Type B pancreatic cell (in vitro differentiated cells): ENCODE data around the gene PCMT1. TPM values are rescaled to one million over a fixed set of nuclear protein-coding genes. Genes with fewer than 3 reads are reported as not detected.

ENCODE experiments used
- DNase-seq: peaks from one replicate; pipeline ENCODE4 v3.0.0; 2021; ENCODE audit warnings: mixed read lengths; ENCODE audit not compliant: unreplicated experiment; ENCODE audit errors: extremely low spot score
- H3K27ac Mint-ChIP-seq: 2 replicates; pipeline ENCODE4 v1.8.0; 2021; ENCODE audit warnings: mild to moderate bottlenecking, mixed read lengths
- H3K27me3 Mint-ChIP-seq: 2 replicates; pipeline ENCODE4 v1.8.0; 2021; ENCODE audit warnings: mixed read lengths
- H3K36me3 Mint-ChIP-seq: 2 replicates; pipeline ENCODE4 v1.8.0; 2021; ENCODE audit warnings: mixed read lengths
- H3K4me1 Mint-ChIP-seq: one replicate; pipeline ENCODE4 v1.8.0; 2021; ENCODE audit warnings: mixed read lengths; ENCODE audit not compliant: unreplicated experiment
- H3K4me3 Mint-ChIP-seq: 2 replicates; pipeline ENCODE4 v1.8.0; 2021; ENCODE audit warnings: mild to moderate bottlenecking, mixed read lengths
- H3K9me3 Mint-ChIP-seq: 2 replicates; pipeline ENCODE4 v1.8.0; 2021; ENCODE audit warnings: mixed read lengths
- CTCF ChIP-seq: fragments of 200-600 bp; sonication (generic); conservative IDR thresholded peaks from 2 replicates; pipeline ENCODE4 v1.5.0; 2021; ENCODE audit warnings: antibody characterized with exemption, mild to moderate bottlenecking
- total RNA-seq: library from RNA; stranded (reverse); gene quantifications from 2 replicates; pipeline ENCODE4 v1.2.1, GENCODE V29; 2021; ENCODE audit warnings: low replicate concordance

Gene PCMT1
- total RNA-seq, 1 donor from 2014 or later = 61.2 TPM

DNA sequence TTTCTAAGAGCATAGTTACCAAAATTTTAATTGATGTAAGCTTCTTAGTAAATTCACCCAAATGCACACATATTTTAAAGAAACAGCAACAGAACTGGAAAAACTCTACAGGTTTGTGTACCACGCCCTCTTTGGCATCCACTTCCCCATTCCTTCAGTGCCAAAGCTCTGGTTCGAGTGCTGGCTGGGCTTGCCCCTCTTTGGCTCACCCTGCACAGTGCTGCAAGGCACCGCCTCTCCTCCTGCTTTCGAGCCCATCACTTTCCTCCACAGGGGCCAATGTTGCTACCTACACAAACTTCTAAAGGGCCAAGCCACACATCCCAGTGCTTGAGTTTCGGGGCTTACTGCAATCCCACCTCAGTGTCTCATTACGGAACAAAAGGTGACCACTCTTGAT, 105.0 kb downstream of the PCMT1 start:
- no peak for DNase-seq
- Mint-ChIP-seq H3K4me3 (peak overlapping the region; percentile 63), H3K27ac (peak overlapping the region; percentile 99), H3K36me3 (peaks cover 14% of the 10 kb centered on the region), H3K9me3 (no peaks in the 10 kb centered on the region), H3K4me1 (peaks cover 26% of the 10 kb centered on the region), H3K27me3 (no peaks in the 10 kb centered on the region)
- no peak for TF ChIP-seq CTCF

DNA sequence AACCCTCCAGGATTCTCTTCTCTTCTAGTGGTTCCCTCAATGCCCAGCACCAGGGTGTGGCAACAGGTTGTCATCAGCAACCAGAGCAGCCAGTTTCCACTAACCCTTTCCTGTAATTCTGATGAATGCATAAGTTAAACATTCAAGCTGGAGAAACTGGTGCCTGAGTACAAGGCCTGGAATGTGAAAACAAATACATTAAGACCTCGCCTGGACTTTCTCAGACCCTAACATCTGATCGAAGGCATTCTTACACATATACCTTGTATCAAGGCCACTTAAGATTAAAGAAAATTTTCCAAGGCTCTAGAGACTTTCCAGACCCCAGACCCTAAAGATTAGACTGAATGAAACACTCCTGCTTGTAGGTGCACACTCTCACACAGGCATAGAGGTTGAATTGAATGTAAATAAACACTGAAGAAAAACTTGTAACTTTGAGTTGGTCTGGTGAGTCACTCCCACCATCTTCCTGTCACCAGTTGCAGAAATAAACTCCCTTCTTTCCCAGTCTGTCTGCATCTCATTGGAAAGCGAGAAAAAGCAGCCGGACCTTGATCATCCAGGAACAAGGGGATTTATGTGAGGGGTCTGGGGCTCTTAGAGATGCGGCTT, 105.6 kb downstream of the PCMT1 start:
- H3K4me1 Mint-ChIP-seq = peaks cover 26% of the 10 kb centered on the region
- peak overlapping the region; percentile 63 for H3K4me3 Mint-ChIP-seq
- no peak for TF ChIP-seq CTCF
- no peaks in the 10 kb centered on the region for H3K9me3 Mint-ChIP-seq
- no peak for DNase-seq
- peaks cover 14% of the 10 kb centered on the region for H3K36me3 Mint-ChIP-seq
- H3K27me3 Mint-ChIP-seq = no peaks in the 10 kb centered on the region
- H3K27ac Mint-ChIP-seq = peak overlapping the region; percentile 99

DNA sequence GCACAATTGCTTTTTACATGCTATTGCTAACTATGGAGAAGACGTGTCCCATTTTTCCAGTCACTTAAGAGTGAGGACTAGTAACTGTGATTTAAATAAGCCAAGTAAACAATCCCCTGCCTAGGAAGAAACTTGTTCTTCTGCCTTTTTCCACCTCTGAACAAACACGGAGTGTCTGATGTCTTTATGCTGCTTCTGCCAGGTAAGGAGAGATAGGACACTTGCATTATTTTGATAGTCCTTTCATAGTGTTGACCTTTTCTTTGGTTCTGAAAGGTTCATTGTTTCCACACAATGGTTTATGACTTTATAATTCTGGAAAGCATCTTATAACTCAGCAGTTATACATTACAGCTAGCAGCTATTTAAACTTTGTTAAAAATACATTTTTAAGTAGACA, 106.2 kb downstream of the PCMT1 start:
- Mint-ChIP-seq H3K27me3 (no peaks in the 10 kb centered on the region), H3K9me3 (no peaks in the 10 kb centered on the region), H3K27ac (peak overlapping the region; percentile 99), H3K4me1 (peaks cover 31% of the 10 kb centered on the region), H3K36me3 (peaks cover 12% of the 10 kb centered on the region), H3K4me3 (peak overlapping the region; percentile 65)
- no peak for DNase-seq
- no peak for TF ChIP-seq CTCF

DNA sequence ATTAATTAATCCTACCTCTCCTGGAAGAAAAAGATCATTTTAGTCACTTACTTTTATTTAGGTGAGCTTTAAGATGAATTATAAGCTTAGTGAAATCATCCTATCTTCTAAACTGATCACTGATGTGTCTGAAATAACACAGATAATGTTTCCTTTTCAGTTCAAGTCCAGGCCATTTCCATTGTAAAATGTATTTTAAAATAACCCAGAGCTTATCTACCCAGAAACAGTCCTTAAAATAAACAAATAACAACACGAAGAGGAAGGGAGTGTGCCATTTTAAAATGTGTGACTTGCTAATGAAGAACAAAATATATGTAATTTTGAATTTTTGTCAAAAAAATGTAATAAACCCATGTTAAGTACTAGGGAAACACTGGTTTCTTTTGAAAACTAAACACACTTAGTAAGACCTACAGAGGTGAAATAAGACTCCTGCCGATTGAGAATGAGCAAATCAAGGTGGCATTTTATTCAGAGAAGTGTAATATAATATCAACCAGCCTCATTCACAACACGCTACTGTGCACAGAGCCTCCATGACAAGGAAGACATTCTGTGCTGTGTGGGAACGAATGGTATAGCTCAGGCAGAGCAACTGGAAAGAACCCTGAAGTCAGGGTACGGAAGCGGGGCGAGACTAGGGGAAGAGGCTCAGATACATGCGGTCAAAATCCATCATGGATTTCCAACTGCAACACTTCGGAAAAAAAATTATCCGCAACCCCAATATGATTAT, 106.9 kb downstream of the PCMT1 start:
- TF ChIP-seq CTCF = no peak
- Mint-ChIP-seq H3K4me3 (no peak overlapping the region), H3K36me3 (peaks cover 12% of the 10 kb centered on the region), H3K9me3 (no peaks in the 10 kb centered on the region), H3K27me3 (no peaks in the 10 kb centered on the region), H3K27ac (peak overlapping the region; percentile 99), H3K4me1 (peaks cover 38% of the 10 kb centered on the region)
- no peak for DNase-seq

DNA sequence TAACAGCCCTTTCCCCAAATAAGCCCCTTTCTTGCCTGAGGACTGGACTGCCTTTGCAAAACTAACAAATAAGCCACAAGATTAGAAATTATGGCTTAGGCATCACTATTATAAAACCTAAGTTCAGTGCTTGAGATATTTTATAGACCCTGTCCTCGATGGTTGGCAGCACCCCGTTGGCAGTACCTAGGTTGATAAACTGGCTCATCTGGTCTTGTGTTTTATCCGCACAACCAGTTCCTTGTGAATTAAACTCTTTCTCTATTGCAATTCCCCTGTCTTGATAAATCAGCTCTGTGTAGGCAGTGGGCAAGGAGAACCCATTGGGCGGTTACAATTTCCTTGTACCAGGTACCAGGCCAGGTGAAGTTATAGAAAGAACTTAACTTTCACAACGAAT, 108.0 kb downstream of the PCMT1 start:
- peaks cover 10% of the 10 kb centered on the region for H3K36me3 Mint-ChIP-seq
- no peaks in the 10 kb centered on the region for H3K9me3 Mint-ChIP-seq
- H3K4me1 Mint-ChIP-seq = peaks cover 48% of the 10 kb centered on the region
- no peak overlapping the region for H3K4me3 Mint-ChIP-seq
- DNase-seq = no peak
- no peak for TF ChIP-seq CTCF
- H3K27ac Mint-ChIP-seq = peak overlapping the region; percentile 40
- no peaks in the 10 kb centered on the region for H3K27me3 Mint-ChIP-seq
